Ishikawa (cell line): ENCODE measurements around the gene WDR45.

Experiments
- CEBPB ChIP-seq: IDR thresholded peaks from 2 replicates; pipeline ENCODE4 v1.6.1; 2012
- CREB1 ChIP-seq: IDR thresholded peaks from 2 replicates; pipeline ENCODE4 v1.6.1; 2012; ENCODE audit warnings: low read depth
- EGR1 ChIP-seq: IDR thresholded peaks from 2 replicates; pipeline ENCODE4 v1.6.1; 2012
- EP300 ChIP-seq: IDR thresholded peaks from 2 replicates; pipeline ENCODE4 v1.6.1; 2012; ENCODE audit warnings: borderline replicate concordance
- FOXM1 ChIP-seq: IDR thresholded peaks from 2 replicates; pipeline ENCODE4 v1.6.1; 2012; ENCODE audit warnings: low read depth, borderline replicate concordance
- MAX ChIP-seq: IDR thresholded peaks from 2 replicates; pipeline ENCODE4 v1.6.1; 2012
- NFIC ChIP-seq: IDR thresholded peaks from 2 replicates; pipeline ENCODE4 v1.6.1; 2012
- RAD21 ChIP-seq: IDR thresholded peaks from 2 replicates; pipeline ENCODE4 v1.6.1; 2012; ENCODE audit warnings: low read depth
- TAF1 ChIP-seq: IDR thresholded peaks from 2 replicates; pipeline ENCODE4 v1.6.1; 2012; ENCODE audit warnings: low read depth, mild to moderate bottlenecking
- TCF12 ChIP-seq: IDR thresholded peaks from 2 replicates; pipeline ENCODE4 v1.6.1; 2012; ENCODE audit warnings: low read depth
- TEAD4 ChIP-seq: IDR thresholded peaks from 2 replicates; pipeline ENCODE4 v1.6.1; 2012
- YY1 ChIP-seq: IDR thresholded peaks from 2 replicates; pipeline ENCODE4 v1.6.1; 2012; ENCODE audit warnings: low read depth
- TF ChIP-seq, protein P1 (sequence below): IDR thresholded peaks from 2 replicates; pipeline ENCODE4 v1.6.1; 2012; ENCODE audit warnings: low read depth, mild to moderate bottlenecking
- TF ChIP-seq, protein P2 (sequence below): IDR thresholded peaks from 2 replicates; pipeline ENCODE4 v1.6.1; 2012

DNA sequence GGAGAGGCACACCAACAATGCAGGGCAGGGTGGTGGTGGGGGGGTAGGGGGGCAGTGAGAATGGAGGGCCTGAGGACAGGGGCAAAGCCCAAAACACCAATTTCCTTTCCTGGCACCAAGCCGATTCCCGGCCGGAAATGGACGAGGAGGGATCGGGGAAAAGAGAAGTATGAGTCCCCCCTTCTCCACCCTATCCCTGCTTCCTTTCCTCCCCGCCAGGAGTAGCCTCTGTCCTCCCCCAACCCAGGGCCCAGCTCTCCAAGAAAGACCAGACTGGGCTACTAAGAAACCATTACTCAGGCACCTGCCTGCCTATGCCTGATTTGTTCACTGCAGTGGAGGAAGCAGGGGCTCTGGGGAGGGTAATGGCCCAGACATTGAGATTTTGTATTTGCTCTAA, 20.5 kb downstream of the WDR45 start:
- TF ChIP-seq EGR1 (no peak), YY1 (no peak), EP300 (no peak), MAX (no peak), CREB1 (no peak), FOXM1 (no peak), RAD21 (no peak), TAF1 (no peak), NFIC (no peak), CEBPB (no peak), TCF12 (no peak), TEAD4 (no peak)
- TF ChIP-seq, protein P1, sequence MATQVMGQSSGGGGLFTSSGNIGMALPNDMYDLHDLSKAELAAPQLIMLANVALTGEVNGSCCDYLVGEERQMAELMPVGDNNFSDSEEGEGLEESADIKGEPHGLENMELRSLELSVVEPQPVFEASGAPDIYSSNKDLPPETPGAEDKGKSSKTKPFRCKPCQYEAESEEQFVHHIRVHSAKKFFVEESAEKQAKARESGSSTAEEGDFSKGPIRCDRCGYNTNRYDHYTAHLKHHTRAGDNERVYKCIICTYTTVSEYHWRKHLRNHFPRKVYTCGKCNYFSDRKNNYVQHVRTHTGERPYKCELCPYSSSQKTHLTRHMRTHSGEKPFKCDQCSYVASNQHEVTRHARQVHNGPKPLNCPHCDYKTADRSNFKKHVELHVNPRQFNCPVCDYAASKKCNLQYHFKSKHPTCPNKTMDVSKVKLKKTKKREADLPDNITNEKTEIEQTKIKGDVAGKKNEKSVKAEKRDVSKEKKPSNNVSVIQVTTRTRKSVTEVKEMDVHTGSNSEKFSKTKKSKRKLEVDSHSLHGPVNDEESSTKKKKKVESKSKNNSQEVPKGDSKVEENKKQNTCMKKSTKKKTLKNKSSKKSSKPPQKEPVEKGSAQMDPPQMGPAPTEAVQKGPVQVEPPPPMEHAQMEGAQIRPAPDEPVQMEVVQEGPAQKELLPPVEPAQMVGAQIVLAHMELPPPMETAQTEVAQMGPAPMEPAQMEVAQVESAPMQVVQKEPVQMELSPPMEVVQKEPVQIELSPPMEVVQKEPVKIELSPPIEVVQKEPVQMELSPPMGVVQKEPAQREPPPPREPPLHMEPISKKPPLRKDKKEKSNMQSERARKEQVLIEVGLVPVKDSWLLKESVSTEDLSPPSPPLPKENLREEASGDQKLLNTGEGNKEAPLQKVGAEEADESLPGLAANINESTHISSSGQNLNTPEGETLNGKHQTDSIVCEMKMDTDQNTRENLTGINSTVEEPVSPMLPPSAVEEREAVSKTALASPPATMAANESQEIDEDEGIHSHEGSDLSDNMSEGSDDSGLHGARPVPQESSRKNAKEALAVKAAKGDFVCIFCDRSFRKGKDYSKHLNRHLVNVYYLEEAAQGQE, result no peak
- TF ChIP-seq, protein P2, sequence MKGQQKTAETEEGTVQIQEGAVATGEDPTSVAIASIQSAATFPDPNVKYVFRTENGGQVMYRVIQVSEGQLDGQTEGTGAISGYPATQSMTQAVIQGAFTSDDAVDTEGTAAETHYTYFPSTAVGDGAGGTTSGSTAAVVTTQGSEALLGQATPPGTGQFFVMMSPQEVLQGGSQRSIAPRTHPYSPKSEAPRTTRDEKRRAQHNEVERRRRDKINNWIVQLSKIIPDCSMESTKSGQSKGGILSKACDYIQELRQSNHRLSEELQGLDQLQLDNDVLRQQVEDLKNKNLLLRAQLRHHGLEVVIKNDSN, result no peak
